A673 (cell line): Measurements from ENCODE around the gene TRIM14.

Experiments
- EZH2 ChIP-seq: fragments of 200-600 bp; sonication (generic); IDR thresholded peaks from 2 replicates; pipeline ENCODE4 v1.6.1; 2017; ENCODE audit warnings: borderline replicate concordance, low read depth, mild to moderate bottlenecking, mixed read lengths, antibody characterized with exemption, low read length; ENCODE audit not compliant: poor library complexity, severe bottlenecking
- TF ChIP-seq, protein P1 (sequence below): fragments of 300-800, 200-600 bp; sonication (generic); conservative IDR thresholded peaks from 2 replicates; pipeline ENCODE4 v1.5.1; 2017; ENCODE audit warnings: low read depth, mild to moderate bottlenecking, antibody characterized with exemption, low read length, moderate library complexity, mixed read lengths

DNA sequence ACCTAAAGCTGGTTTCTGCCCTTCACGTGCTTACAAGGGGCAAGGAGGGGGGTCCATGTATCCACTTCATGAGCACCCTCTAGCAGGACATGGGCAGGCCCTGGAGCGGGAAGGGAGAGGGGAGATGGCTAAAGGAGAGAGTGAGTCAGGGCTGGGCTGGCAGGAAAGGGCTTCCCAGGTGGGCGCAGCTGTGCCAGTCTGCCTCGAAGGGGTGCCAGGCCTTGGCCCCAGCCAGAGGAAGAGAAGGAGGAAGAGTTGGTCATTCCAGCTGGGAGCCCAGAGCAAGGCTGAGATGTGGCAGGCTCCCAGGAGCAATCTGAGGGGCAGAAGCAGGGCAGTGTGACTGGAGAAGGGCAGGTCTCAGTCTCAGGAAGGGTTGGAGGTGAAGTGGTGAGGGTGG, 24.7 kb downstream of the TRIM14 start:
- TF ChIP-seq, protein P1, sequence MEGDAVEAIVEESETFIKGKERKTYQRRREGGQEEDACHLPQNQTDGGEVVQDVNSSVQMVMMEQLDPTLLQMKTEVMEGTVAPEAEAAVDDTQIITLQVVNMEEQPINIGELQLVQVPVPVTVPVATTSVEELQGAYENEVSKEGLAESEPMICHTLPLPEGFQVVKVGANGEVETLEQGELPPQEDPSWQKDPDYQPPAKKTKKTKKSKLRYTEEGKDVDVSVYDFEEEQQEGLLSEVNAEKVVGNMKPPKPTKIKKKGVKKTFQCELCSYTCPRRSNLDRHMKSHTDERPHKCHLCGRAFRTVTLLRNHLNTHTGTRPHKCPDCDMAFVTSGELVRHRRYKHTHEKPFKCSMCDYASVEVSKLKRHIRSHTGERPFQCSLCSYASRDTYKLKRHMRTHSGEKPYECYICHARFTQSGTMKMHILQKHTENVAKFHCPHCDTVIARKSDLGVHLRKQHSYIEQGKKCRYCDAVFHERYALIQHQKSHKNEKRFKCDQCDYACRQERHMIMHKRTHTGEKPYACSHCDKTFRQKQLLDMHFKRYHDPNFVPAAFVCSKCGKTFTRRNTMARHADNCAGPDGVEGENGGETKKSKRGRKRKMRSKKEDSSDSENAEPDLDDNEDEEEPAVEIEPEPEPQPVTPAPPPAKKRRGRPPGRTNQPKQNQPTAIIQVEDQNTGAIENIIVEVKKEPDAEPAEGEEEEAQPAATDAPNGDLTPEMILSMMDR, result no peak
- TF ChIP-seq EZH2, result no peak
